HK-2 (cell line): Measurements from ENCODE around the gene CFAP97.
"Not testable (repeated sequence)": the region's sequence is repeated elsewhere in the genome, so short reads cannot be mapped to it uniquely, and the experiment has no call there.

ENCODE experiments used
- DNase-seq: peaks from one replicate; pipeline ENCODE4 v3.0.0-alpha.2; 2018; ENCODE audit not compliant: unreplicated experiment

CFAP97 gene

DNA sequence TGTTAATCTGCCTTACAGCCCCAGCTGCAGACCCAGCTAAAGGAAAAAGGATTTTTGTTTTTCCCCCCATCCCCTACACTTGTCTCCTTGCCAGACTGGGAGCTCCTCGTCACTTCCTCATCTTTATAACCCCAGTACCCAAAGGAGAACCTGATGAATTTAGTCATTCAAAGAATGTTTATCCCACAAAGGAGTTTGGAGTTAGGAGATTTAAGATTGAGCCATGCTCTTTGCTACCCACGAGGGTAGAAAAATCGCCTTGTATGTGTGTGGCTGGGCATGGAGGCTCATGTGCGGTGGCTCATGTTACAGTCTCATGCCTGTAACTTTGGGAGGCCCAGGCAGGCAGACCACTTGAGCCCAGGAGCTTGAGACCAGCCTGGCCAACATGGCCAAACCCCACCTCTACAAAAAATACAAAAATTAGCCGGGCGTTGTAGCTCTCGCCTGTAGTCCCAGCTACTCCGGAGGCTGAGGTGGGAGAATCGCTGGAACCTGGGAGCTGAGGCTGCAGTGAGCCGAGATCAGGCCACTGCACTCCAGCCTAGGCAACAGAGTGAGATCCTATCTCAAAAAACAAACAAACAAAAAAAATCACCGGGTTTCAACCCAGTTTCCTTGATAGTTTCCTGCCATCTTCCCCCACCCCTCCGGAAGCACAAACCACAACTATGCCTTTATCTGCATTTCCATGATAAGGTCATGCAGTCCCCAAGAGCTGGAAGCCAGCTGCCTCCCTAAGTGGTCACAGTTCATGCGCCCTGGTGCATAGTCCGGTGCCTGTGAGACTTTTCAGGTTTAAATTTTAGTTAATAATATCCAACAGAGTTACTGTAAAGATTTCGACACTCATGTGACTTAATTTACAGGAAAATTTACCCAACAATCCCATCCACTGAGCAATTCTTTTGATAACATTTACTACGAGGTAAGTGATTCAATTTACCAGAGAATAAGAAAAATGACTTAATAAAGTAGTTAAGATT is 1.5 kb downstream of the CFAP97 start:
- DNase-seq: peak; percentile 30

DNA sequence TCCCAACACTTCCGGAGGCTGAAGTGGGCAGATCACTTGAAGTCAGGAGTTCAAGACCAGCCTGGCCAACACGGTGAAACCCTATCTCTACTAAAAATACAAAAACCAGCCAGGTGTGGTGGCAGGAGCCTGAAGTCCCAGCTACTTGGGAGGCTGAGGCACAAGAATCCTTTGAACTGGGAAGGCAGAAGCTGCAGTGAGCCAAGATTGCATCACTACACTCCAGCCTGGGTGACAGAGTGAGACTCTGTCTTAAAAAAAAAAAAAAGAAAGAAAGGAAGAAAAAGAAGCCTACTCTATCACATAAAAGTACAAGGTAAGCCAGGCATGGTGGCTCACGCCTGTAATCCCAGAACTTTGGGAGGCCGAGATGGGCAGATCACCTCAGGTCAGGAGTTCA is 5.6 kb downstream of the CFAP97 start:
- not testable (repeated sequence) for DNase-seq

DNA sequence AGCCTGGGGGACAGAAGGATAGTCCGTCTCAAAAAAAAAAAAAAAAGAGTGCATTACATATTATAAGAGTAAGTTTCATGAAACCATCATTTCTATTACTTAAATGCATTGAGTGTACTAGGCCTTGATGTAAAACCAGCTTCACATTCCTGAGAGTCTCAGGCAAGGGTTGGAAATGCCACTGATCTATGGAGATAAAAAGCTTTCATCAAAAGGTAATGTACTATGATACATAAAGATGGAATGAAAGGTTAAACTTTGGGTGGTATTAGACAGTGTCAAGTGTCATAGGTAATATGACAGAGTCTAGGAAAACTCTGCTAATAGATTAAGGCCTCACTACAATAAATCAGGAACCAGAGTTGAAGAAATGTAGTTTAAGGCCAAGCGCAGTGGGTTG is 7.4 kb downstream of the CFAP97 start:
- no peak for DNase-seq

DNA sequence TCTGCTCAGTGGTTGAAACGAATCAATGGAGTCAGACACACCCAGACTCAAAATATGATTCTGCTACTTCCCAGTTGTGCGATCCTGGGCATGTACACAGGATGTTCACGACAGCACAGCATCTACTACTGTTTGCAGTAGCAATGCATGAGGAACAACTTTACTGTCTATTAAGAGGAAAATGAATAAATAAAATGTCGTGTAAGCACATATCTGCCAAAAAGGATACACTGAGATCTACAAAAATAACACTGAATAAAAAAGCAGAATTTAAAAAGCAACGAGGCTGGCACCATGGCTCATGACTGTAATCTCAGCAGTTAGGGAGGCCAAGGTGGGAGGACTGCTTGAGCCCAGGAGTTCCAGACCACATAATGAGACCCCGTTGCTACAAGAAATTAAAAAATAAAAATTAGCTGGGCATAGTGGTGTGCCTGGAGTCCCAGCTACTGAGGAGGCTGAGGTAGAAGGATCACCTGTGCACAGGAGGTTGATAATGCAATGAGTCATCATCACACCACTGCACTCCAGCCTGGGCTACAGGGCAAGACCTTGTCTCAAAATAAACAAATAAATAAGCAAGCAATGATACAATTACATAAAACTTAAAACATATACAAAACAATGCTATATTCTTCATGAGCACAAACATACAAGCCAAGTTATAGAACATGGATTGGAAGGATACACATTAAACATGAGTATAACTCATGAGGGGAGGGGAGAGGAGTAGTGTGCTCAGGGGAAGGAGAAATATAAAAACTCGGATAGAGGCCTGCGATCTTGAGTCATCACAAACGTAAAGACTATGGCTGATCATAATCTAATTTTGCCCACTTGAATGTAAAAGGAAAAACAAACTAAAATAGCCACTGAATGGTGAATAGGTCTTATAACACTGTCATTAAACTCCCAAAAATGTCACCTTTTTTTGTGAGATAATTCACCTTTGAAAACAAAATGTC is 8.6 kb downstream of the CFAP97 start:
- no peak for DNase-seq

DNA sequence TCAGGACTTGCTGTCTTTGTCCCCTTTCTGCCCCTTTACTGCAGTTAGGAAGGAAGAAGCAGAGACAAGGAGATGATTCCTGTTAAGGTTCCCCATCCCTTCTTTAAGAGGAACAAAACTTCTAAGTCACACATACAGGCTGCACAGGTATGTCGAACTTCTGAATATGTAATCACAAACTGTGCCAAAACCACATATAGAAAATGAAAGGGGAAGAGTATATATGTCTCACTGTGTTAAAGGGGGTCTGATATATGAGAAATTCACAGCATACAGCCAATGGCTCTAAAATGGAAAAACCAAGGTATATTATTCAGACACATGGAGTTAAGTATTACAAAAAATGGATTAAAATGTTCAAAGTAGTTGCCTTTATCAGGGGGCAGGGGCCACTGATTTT is 11.7 kb downstream of the CFAP97 start:
- DNase-seq: no peak

DNA sequence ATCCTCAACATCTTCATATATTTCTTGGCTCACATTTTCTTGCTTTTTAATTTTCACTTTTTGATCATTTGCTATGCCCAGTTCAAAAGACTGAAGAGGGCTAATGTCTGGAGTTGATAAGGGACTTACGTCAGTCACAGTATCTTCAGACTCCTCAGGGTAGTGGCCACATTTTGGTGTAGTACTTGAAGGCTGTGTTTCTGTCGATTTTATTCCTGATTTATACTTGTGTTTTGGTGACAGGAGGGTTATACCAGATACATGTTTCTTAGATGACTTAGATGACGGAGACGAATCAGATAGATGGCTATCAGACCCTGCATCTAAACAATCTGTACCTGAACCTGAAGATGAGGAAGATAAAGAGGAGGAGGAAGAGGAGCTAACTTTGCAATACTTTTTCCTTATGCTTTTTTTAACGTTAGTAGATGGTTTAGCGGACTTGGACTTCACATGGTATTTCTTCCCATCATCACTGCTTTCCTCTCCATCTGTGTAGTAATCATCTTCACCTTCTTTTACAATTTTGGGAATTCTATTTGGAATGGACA is 13.4 kb downstream of the CFAP97 start:
- no peak for DNase-seq

DNA sequence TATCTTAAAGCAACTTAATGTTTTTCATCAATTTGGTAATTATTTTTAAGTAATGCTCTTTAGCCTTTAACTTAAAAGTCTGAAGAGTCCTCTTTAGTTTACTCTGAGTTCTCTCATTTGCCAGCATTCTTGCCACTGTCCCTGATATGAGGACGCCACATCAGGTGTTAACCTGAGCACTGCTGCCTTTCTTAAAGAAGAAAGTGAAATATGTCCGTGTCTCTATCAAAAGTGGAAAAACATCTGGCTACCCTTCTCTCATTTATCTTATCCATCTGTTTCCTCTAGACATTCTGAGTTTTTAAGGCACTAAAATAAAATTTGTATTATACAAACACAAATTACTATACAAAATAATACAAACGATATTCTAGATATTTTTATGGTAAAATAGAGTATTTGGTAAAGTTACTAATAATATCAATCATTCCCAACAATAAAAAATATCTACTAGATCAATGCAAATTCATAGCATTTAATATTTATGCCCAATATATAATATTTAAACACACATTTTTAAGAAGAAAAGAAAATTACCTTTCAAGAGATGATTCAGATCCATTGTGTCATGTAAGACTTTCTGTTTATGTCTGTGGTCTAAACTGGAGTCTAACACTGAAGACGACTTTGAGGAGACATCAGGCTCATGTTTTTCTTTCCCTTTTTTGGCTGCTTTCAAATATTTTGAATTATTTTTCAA is 14.0 kb downstream of the CFAP97 start:
- DNase-seq: no peak

DNA sequence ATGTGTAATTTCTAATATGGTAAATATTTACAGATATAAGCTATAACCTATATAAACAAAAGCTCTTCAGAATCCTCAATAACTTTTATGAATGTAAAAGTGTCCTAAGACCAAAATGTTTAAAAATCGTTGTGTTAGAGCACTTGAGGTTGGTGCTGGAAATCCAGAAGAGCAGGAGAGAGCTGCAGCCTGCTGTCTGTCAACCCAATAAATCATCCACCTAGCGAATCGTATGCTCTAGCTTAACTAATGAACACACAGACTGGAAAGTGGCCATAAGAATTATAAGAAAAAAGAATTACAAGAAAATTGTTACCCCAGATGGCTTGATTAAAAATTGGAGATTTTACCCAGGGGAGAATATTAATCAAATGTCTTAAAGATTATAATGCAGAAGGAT is 17.0 kb downstream of the CFAP97 start:
- no peak for DNase-seq

DNA sequence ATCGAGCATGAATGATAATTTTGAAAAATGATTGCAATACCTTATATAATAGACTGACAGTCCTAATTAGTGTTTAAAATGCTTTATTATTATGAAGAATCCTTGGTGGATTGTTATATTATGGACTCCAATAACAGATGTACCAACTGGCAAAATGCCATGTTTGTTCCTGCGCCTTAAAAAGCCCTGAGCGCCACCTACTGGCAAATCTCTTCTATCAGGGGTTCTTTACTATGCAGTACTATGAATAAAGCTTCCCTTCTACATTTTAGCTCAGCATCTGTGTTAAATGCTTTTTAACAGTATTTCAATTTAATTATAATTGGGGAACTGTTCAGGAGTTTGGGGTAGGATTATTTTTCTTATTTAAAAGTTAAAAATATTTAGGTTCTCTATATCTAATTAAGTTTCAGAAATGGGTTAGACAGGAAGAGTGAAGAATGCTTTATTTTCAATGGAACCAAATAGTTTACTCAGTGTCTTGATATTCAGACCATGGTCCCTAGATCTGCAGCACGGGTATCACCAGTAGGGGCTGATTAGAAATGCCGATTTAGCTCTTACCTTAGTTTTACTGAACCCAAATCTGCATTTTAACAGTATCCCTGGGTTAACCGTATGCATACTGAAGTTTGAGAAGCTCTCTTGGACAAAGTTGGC is 20.0 kb downstream of the CFAP97 start:
- DNase-seq: peak; percentile 51

DNA sequence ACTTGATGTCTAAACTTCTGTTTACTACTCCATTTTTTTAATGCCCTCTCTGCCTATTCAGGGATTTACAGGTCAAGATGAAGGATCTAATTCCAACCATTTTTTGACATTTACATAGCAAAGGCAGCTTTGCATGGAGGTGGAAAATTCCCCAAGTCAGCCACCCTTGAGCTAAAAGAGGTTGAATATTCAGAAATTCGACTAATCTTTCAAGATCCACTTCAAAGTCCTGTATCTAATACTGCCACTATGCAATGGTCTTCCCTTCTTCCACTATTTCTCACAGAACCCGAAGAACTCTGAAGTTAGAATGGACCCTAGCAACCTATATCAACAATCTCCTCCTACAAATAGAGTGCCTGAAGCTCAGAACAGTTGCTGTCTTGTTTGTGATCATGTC is 21.6 kb downstream of the CFAP97 start:
- DNase-seq: no peak

DNA sequence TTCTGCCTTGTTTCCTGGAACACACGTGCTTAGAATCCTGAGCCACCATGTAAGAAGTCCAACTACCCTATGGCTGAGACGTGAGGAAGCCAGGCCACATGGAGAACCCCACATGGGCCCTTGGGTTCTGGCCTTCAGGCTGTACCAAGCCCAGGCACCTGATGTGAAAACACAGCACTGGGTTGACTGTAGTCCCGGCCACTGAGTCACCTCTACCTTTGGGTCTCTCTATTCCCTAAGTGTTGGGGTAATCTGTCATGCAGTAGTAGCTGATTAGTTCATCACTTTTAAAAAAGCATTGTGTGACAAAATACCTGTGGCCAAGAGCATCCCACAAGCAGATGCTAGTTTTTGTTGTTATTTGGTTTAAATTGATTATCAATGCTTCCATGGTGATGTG is 24.3 kb downstream of the CFAP97 start:
- DNase-seq: no peak

DNA sequence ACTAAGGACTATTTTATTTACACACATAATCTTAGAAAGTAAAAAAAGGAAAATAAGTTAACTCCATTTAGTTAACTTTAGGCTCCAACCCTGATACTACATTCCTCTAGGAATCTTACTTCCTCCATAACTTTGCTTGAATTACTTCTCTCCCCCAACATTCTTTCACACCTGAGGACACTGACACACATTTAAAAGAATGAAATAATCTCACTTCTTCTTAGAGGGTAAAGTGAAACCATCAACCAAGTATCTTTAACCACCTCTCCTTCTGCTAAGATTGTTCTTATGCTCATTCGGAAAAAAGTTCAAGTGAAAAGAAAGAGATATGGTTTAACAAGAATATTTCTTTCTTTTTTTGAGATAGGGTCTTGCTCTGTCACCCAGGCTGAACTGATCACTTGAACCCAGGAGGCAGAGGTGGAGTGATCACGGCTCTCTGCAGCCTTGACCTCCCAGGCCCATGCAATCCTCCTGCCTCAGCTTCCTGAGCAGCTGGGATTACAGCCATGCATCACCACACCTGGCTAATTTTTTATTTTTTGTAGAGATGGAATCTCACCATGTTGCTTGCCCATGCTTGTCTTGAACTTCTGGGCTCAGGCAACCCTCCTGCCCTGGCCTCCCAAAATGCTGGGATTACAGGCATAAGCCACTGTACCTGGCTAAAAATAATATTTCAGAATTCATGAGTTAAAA is 32.3 kb downstream of the CFAP97 start:
- DNase-seq: no peak

DNA sequence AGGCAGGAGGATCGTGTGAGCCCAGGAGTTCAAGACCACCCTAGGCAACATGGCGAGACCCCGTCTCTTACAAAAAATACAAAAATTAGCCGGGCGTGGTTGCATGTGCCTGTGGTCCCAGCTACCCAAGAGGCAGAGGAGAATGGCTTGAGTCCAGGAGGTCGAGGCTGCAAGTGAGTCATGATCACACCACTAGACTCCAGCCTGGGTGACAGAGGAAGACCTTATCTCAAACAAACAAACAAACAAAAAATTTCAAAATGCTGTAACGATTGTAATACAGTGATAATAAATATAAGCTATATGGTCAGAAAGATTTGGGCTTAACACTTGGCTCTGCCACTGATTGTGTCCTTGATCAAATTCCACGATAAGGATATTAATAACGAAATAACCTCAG is 36.6 kb downstream of the CFAP97 start:
- DNase-seq: no peak

DNA sequence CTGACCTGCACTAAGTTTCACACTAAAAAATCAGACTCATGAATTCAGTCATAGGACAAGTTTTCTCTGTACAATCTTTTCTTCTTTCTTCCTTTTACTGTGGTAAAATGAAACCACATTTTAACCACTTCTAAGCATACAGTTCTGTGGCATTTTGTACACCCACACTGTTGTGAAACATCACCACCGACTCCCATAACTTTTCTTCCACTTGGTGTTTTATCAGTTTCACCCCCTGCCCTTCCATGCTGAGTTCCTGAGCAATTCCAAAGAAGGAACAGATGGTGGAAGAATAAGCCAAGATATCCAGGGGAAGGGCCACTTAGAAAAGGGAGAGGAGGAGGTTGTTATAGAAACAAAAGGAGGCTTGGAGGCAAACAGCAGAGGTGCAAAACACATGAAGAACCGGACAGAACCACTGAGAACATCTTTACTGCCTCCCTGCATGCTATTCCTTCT is 38.2 kb downstream of the CFAP97 start:
- DNase-seq: no peak

DNA sequence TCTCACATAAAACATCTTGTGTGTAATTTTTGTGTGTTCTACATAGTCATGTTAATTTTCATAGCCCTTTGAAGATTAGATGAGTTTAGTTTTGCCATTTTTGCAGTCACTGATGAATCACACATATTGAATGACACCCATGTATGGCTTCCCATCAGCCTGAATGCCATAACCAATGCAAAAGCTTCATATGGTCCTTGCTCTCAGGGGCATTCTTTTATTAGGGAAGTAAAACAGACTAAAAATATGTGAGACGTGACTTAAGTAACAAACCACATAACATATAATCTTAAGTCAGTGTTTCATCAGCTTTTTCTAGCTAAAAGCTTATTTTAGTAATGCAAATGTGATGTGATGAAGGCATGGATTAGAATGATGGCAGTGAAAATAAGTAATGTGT is 52.5 kb downstream of the CFAP97 start:
- DNase-seq: no peak

DNA sequence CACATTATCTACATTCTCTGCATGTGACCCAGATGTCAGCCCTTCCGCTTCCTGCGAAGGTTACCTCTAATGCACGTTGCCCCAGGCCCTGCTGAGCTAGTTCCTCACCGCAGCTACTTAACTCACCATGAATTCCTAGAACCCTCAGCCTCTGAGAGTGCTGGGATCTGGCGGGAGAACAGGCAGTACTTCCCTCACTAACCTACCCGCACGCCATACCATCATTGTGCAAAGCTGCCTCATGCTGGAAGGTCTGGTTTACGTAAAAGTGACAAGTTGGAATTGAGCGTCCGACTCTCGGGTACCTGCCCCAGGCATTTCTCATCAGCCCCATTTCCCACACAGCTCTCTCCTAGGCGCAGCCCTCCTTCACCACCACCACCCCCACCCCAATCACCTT is 54.4 kb downstream of the CFAP97 start:
- DNase-seq: no peak

DNA sequence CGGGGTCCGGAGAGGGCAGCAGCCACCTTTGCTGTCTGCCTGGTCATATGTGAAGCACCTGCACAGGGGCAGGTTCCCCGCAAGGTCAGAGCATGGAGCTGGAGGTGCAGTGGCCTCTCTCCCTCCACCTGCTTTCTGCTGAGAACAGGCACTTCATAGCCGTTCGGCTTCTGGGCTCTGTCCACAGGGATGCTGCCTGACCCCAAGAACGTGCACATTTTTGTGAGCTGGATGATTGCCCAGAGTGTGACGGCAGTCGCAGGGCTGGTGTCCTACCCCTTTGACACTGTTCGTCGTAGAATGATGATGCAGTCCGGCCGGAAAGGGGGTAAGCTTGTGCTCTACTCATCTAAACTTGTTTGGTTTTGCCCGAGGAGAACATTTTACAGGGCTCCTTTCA is 58.2 kb downstream of the CFAP97 start:
- no peak for DNase-seq

DNA sequence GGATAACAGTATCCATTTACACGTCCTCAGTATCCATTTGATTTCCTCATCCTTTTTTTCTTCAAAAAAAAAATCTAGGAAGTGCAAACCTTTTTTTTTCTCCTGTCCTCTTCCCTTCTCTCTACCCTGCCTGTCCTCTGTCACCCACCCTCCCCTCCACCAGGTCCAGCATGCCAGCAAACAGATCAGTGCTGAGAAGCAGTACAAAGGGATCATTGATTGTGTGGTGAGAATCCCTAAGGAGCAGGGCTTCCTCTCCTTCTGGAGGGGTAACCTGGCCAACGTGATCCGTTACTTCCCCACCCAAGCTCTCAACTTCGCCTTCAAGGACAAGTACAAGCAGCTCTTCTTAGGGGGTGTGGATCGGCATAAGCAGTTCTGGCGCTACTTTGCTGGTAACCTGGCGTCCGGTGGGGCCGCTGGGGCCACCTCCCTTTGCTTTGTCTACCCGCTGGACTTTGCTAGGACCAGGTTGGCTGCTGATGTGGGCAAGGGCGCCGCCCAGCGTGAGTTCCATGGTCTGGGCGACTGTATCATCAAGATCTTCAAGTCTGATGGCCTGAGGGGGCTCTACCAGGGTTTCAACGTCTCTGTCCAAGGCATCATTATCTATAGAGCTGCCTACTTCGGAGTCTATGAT is 59.1 kb downstream of the CFAP97 start:
- DNase-seq: no peak

DNA sequence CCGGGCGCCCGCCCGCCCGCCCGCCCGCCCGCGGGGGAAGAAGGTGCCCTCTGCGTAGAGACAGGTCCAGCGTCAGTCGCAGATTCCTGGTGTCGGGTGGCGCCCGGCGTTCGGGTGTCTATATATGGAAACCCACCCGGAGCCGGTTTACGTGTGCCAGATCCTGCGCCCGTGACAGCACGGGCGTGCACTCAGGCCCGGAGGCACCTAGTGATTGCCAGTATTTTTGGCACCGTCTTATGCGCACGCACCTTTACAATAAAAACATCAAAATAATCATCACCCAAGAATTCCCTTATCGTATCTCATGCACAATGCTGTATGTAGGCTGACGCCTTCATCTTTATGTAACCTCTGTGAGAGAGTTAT is 60.2 kb downstream of the CFAP97 start:
- peak; percentile 49 for DNase-seq
